Activated CD4-positive, alpha-beta T cell treated with anti-CD3 and anti-CD28 coated beads, Interleukin-2, amount 10 ng/mL, durations not matched to agents 7 days and 5 days (primary cell): ENCODE measurements around the gene CACNA1A. TPM values are rescaled to one million over a fixed set of nuclear protein-coding genes. Genes with fewer than 3 reads are reported as not detected.
"Not testable (repeated sequence)": the region's sequence is repeated elsewhere in the genome, so short reads cannot be mapped to it uniquely, and the experiment has no call there.

Experiments
- CTCF ChIA-PET: fragments of 350-600 bp; sonication (Branson Sonifier 250); formaldehyde crosslinking; loops from one replicate; lab custom pipeline; 2021; ENCODE audit warnings: antibody characterized with exemption; lab: Charles Lee
- POLR2A ChIA-PET: fragments of 350-600 bp; sonication (Branson Sonifier 250); formaldehyde crosslinking; loops from one replicate; lab custom pipeline; 2021; ENCODE audit warnings: antibody characterized with exemption; lab: Charles Lee
- DNase-seq: peaks from one replicate; pipeline ENCODE4 v3.0.0-alpha.2; 2020
- H3K27ac Mint-ChIP-seq: one replicate; pipeline ENCODE4 v1.8.0; 2021; ENCODE audit warnings: mild to moderate bottlenecking, moderate library complexity, mixed read lengths
- H3K27me3 Mint-ChIP-seq: one replicate; pipeline ENCODE4 v1.8.0; 2021; ENCODE audit warnings: mixed read lengths
- H3K36me3 Mint-ChIP-seq: one replicate; pipeline ENCODE4 v1.8.0; 2021; ENCODE audit warnings: low read depth, mixed read lengths
- H3K4me1 Mint-ChIP-seq: one replicate; pipeline ENCODE4 v1.8.0; 2021; ENCODE audit warnings: mixed read lengths
- H3K4me3 Mint-ChIP-seq: one replicate; pipeline ENCODE4 v1.8.0; 2021; ENCODE audit warnings: mild to moderate bottlenecking, moderate library complexity, mixed read lengths
- H3K9me3 Mint-ChIP-seq: one replicate; pipeline ENCODE4 v1.8.0; 2021; ENCODE audit warnings: mixed read lengths
- total RNA-seq, 2 experiments: library from RNA; stranded (reverse); gene quantifications; one replicate each; pipeline ENCODE4 v1.2.3, GENCODE V29; 2021

CACNA1A gene
- total RNA-seq, 2 experiments from 2014 or later: 0.82 to 1.3 TPM

DNA sequence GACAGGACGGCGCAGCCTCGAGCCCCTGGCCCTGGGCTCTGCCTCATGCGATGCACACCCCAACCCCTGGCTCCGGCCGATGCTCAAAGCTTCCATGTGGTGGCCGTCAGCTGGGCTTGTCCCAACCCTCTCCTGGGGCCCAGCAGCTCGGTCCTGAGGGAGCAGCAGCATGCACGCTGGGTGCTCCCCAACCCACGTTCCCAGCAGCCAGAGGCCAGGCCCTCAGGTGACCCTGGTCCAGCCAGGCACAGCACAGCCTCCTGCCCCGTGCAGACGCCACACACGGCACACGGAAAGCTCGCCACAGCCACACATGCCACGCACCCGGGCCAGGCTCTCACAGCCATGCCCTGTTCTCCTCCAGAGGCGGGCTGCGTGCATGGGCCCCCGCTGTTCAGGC, 295.3 kb downstream of the CACNA1A start:
- Mint-ChIP-seq H3K27ac (peak overlapping the region; percentile 52), H3K27me3 (no peaks in the 10 kb centered on the region), H3K4me3 (no peak overlapping the region), H3K4me1 (peaks cover 32% of the 10 kb centered on the region), H3K36me3 (peaks cover 2% of the 10 kb centered on the region), H3K9me3 (no peaks in the 10 kb centered on the region)
- CTCF ChIA-PET: interaction anchor here (1.3 kb wide), 1 partner anchor 16 kb away, joined by 6 read pairs; no protein-coding TSS in a partner anchor
- DNase-seq: no peak
- POLR2A ChIA-PET: no interaction called here

- H3K36me3 Mint-ChIP-seq: peaks cover 2% of the 10 kb centered on the region
- peaks cover 26% of the 10 kb centered on the region for H3K4me1 Mint-ChIP-seq
- no peaks in the 10 kb centered on the region for H3K27me3 Mint-ChIP-seq
- no peaks in the 10 kb centered on the region for H3K9me3 Mint-ChIP-seq
- CTCF ChIA-PET: interaction anchor here (1.3 kb wide), 1 partner anchor 15 kb away, joined by 6 read pairs; no protein-coding TSS in a partner anchor
- DNase-seq: no peak
- H3K4me3 Mint-ChIP-seq: no peak overlapping the region
- POLR2A ChIA-PET: no interaction called here
- H3K27ac Mint-ChIP-seq: peak overlapping the region; percentile 76
These were observed 295.9 kb downstream of the CACNA1A start for GRCh38 chr19:13210339-13210775.

- H3K9me3 Mint-ChIP-seq: no peaks in the 10 kb centered on the region
- DNase-seq: no peak
- H3K36me3 Mint-ChIP-seq: peaks cover 2% of the 10 kb centered on the region
- ChIA-PET POLR2A (no interaction called here), CTCF (interaction anchor here (0.6 kb wide), 1 partner anchor 39 kb away, joined by 4 read pairs; no protein-coding TSS in a partner anchor)
- H3K27me3 Mint-ChIP-seq: no peaks in the 10 kb centered on the region
- H3K27ac Mint-ChIP-seq: peak overlapping the region; percentile 84
- peaks cover 25% of the 10 kb centered on the region for H3K4me1 Mint-ChIP-seq
- H3K4me3 Mint-ChIP-seq: peak overlapping the region; percentile 59
These were observed 296.6 kb downstream of the CACNA1A start for GRCh38 chr19:13209484-13210338.

DNA sequence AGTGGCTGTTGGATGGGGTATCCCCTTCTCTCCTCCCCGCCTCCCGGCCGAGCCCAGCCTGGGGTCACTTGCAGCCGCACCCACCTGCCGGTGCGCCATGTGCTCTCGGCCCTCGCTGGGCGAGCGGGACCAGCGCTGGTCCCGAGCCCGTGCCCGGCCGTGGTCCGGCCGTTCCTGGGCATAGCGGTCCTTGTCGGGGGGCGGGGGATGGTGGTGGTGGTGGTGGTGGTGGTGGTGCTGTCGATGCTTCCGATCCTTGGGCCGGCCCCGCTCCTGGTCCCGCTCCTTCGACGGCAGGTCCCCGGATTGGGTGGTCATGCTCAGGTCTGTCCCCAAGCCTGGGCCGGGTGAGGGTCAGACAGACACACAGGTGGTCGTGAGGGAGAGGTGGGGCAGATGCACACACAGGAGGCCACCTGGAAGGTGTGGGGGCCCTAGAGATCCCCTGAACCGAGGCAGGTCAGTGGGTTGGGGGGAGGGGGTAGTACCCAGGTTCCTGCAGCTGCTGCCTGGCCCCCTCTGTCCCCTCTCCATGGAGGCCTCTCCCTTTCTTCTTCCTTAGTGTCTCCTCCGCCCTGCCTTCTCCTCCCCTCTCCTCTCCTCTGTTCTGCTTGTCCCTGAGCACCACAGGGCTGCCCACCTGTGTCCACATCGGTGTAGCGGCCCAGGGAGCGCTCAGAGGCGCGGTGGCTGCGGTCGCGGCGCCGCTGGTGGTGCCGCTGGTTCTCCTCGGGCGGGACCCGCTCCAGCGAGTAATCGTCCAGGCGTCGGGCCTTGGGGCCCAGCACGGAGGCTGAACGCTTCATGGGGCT, 297.4 kb downstream of the CACNA1A start:
- ChIA-PET POLR2A (no interaction called here), CTCF (no interaction called here)
- peak overlapping the region; percentile 96 for H3K27ac Mint-ChIP-seq
- peaks cover 25% of the 10 kb centered on the region for H3K4me1 Mint-ChIP-seq
- H3K27me3 Mint-ChIP-seq: no peaks in the 10 kb centered on the region
- DNase-seq: no peak
- H3K36me3 Mint-ChIP-seq: peaks cover 2% of the 10 kb centered on the region
- H3K9me3 Mint-ChIP-seq: no peaks in the 10 kb centered on the region
- H3K4me3 Mint-ChIP-seq: peak overlapping the region; percentile 75

DNA sequence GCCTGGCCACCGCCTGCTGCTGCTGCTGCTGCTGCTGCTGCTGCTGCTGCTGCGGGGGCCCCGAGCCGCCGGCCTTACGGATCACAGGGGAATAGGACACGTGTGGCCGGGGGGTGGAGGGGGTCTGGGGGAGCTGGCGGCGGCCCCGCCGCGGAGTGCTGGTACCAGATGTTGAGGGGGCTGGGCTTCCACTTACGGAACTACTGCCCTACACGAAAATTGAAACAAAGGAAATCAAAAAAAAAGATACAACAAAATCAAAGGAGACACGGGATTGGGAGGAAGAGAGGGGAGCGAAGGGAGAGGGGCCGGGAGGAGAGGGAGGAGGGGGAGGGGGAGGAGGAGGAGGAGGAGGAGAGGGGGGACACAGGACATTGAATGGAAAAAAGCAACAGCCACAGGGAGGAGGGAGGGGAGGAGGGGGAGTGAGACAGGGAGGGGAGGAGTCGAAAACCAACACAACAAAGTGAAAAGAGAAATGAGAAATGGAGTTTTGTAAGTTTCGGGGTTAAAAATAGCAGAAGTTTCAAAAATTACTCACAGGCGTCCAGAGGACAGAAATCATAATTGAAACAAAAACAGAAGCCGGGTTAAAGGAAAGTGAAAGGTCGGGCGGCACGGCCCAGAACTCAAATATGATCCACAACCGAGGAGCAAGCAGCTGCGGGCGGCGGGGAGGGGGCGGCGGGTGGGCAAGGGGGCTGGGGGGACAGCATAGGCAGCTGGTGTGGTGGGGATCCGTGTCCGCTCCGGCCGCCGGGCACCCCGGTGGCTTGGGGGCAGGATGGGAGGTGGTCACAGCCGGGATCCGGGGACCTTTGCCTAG, 298.2 kb downstream of the CACNA1A start:
- Mint-ChIP-seq H3K27ac (peak overlapping the region; percentile 96), H3K27me3 (no peaks in the 10 kb centered on the region), H3K4me3 (peak overlapping the region; percentile 75), H3K9me3 (no peaks in the 10 kb centered on the region), H3K36me3 (peaks cover 2% of the 10 kb centered on the region), H3K4me1 (peaks cover 22% of the 10 kb centered on the region)
- ChIA-PET CTCF (no interaction called here), POLR2A (no interaction called here)
- peak; percentile 75 for DNase-seq

DNA sequence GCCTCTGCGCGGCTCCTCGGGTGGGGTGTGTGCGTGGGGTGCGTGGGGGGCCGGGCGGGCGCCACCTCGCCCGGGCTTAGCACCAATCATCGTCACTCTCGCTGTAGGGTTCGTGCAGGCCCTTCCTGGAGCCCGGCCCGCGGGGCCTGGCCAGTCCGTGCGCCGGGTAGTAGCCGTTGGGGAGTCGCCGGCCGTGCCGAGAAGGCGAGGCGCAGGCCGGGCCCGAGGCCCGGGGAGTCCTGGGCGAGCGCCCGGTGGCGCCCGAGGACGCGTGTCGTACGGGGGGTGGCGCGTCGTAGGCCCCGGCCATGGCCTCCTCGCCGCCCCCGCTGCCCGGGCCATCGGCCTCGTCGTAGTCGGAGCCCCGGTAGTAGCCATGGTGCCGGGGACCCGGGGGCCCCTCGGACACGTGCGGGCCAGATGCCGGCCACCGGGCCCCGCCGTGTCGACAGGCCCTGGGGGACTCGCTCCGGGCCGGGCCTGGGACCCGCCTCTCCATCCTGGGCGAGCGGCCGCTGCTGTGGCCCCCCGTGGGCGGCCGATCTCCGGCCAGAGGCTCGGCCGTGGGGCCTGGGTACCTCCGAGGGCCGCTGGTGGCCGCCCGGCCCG, 298.9 kb downstream of the CACNA1A start:
- Mint-ChIP-seq H3K4me1 (peaks cover 17% of the 10 kb centered on the region), H3K27me3 (no peaks in the 10 kb centered on the region), H3K4me3 (peak overlapping the region; percentile 75), H3K36me3 (peaks cover 2% of the 10 kb centered on the region), H3K9me3 (no peaks in the 10 kb centered on the region), H3K27ac (no peak overlapping the region)
- CTCF ChIA-PET: no interaction called here
- no peak for DNase-seq
- POLR2A ChIA-PET: no interaction called here

- ChIA-PET CTCF (interaction anchor here (2.0 kb wide), 1 partner anchor 11 kb away, joined by 11 read pairs; no protein-coding TSS in a partner anchor), POLR2A (no interaction called here)
- Mint-ChIP-seq H3K4me3 (peak overlapping the region; percentile 53), H3K9me3 (no peaks in the 10 kb centered on the region), H3K27me3 (no peaks in the 10 kb centered on the region), H3K27ac (peak overlapping the region; percentile 78), H3K36me3 (peaks cover 2% of the 10 kb centered on the region), H3K4me1 (peaks cover 17% of the 10 kb centered on the region)
- DNase-seq: no peak
These were observed 299.7 kb downstream of the CACNA1A start for GRCh38 chr19:13206587-13206986.

GRCh38 chr19:13202112-13202511, 304.2 kb downstream of the CACNA1A start:
- H3K27ac Mint-ChIP-seq, CTCF ChIA-PET, POLR2A ChIA-PET, DNase-seq, H3K27me3 Mint-ChIP-seq, H3K36me3 Mint-ChIP-seq, H3K4me1 Mint-ChIP-seq, H3K4me3 Mint-ChIP-seq, H3K9me3 Mint-ChIP-seq: not testable (repeated sequence)

GRCh38 chr19:13198634-13199033, 307.6 kb downstream of the CACNA1A start:
- Mint-ChIP-seq H3K27me3 (no peaks in the 10 kb centered on the region), H3K9me3 (no peaks in the 10 kb centered on the region), H3K27ac (no peak overlapping the region), H3K4me1 (peaks cover 21% of the 10 kb centered on the region), H3K36me3 (no peaks in the 10 kb centered on the region), H3K4me3 (no peak overlapping the region)
- no peak for DNase-seq
- ChIA-PET CTCF (no interaction called here), POLR2A (no interaction called here)

- H3K27ac Mint-ChIP-seq: peak overlapping the region; percentile 25
- no peaks in the 10 kb centered on the region for H3K27me3 Mint-ChIP-seq
- peak; percentile 55 for DNase-seq
- H3K36me3 Mint-ChIP-seq: no peaks in the 10 kb centered on the region
- H3K4me3 Mint-ChIP-seq: no peak overlapping the region
- peaks cover 29% of the 10 kb centered on the region for H3K4me1 Mint-ChIP-seq
- POLR2A ChIA-PET: no interaction called here
- no peaks in the 10 kb centered on the region for H3K9me3 Mint-ChIP-seq
- CTCF ChIA-PET: interaction anchor here (0.9 to 3.8 kb wide), 14 partner anchors 10 to 230 kb away, joined by 3 to 26 read pairs (median 7); no protein-coding TSS in a partner anchor
These were observed 310.6 kb downstream of the CACNA1A start for GRCh38 chr19:13195678-13196077.

- no peaks in the 10 kb centered on the region for H3K27me3 Mint-ChIP-seq
- H3K27ac Mint-ChIP-seq: peak overlapping the region; percentile 31
- ChIA-PET CTCF (interaction anchor here (1.4 kb wide), 1 partner anchor 23 kb away, joined by 3 read pairs; no protein-coding TSS in a partner anchor), POLR2A (no interaction called here)
- no peaks in the 10 kb centered on the region for H3K9me3 Mint-ChIP-seq
- DNase-seq: no peak
- peaks cover 47% of the 10 kb centered on the region for H3K4me1 Mint-ChIP-seq
- H3K36me3 Mint-ChIP-seq: no peaks in the 10 kb centered on the region
- H3K4me3 Mint-ChIP-seq: no peak overlapping the region
These were observed 315.3 kb downstream of the CACNA1A start for GRCh38 chr19:13190781-13191540.
